MG63 (cell line): Measurements from ENCODE around the gene ATP6AP2. TPM values are rescaled to one million over a fixed set of nuclear protein-coding genes. Genes with fewer than 3 reads are reported as not detected.
"Not testable (repeated sequence)": the region's sequence is repeated elsewhere in the genome, so short reads cannot be mapped to it uniquely, and the experiment has no call there.

ENCODE experiments used
- DNase-seq: peaks from one replicate; pipeline ENCODE4 v3.0.0-alpha.2; 2020
- H3K27me3 ChIP-seq: fragments of 250-450 bp; sonication (Bioruptor Pico); 2 replicates; pipeline ENCODE4 v1.5.1; 2020; ENCODE audit warnings: mild to moderate bottlenecking, moderate library complexity
- H3K36me3 ChIP-seq: fragments of 250-450 bp; sonication (Bioruptor Pico); 2 replicates; pipeline ENCODE4 v1.5.1; 2020; ENCODE audit warnings: mild to moderate bottlenecking, moderate library complexity
- H3K4me3 ChIP-seq: fragments of 250-450 bp; sonication (Bioruptor Pico); 2 replicates; pipeline ENCODE4 v1.5.1; 2020; ENCODE audit warnings: mild to moderate bottlenecking, moderate library complexity
- H3K9me3 ChIP-seq: fragments of 250-450 bp; sonication (Bioruptor Pico); 2 replicates; pipeline ENCODE4 v1.5.1; 2020; ENCODE audit warnings: mild to moderate bottlenecking, moderate library complexity
- total RNA-seq: library from RNA; depleted of rRNA; stranded (reverse); fragments of >200 nt; shearing (Covaris generic); gene quantifications from 2 replicates; pipeline ENCODE4 v1.2.3, GENCODE V29; 2014; ENCODE audit warnings: low replicate concordance

The ATP6AP2 gene
- total RNA-seq, 1 experiment from 2014 or later = 132 TPM

DNA sequence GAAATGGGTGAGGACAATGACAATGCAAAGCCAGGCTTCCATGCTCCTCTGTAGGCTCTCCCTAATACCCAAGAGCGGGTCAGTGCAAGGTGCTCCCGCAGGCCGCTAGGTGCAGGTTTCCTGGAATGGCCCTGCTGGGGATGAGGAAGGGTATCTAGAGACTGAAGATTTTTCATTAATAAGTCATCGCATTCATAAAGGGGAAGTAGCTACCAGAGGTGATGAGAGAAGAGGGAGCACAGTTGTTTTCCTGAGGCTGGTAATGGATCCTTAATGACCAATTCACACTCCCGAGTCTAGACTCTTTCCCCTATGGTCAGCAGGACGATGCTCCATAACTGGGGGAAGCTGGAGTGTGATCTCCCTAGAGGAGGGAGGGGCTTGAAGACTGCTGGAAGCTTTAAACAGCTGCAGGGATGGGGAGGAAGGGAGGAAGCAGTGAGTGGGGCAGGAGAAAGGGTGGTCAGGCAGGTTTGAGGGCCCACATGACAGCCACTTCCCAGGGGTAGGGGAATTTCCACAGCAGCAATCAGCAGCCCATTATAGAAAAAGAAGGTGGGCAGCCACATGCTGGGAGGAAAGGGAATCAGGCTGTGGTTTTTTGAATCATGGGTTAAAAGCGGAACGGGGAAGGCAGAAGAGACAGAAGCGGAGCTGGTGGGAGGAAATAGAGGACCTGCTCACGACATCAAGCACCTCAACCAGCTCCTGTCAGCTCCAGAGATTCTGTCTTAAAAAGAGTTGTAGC is 10.2 kb upstream of the ATP6AP2 start:
- Histone ChIP-seq H3K4me3 (no peak overlapping the region), H3K36me3 (no peaks in the 10 kb centered on the region), H3K27me3 (no peaks in the 10 kb centered on the region), H3K9me3 (no peaks in the 10 kb centered on the region)
- no peak for DNase-seq

DNA sequence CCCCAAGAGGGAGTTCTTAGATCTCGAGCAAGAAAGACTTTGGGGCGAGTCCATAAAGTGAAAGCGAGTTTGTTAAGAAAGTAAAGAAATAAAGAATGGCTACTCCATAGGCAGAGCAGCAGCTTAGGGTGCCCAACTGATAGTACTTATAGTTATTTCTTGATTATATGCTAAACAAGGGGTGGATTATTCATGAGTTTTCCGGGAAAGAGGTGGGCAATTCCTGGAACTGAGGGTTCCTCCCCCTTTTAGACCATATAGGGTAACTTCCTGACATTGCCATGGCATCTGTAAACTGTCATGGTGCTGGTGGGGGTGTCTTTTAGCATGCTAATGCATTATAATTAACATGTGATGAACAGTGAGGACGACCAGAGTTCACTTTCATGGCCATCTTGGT is 9.6 kb upstream of the ATP6AP2 start:
- not testable (repeated sequence) for H3K36me3 ChIP-seq, H3K4me3 ChIP-seq, DNase-seq, H3K9me3 ChIP-seq, H3K27me3 ChIP-seq

DNA sequence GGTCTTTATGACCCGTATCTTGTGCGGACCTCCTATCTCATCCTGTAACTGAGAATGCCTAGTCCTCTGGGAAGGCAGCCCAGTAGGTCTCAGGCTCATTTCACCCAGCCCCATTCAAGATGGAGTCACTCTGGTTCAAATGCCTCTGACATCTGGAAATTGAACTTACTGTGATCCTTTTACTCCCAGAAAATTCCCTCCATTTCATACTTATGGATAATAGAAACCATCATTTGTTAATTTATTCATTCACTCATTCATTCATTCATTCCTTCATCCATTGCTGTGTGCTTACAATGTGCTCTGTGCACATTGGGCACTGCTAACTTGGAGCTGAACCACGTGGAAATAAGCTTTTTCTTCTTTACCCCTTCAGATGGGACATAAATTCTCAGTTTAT is 9.2 kb upstream of the ATP6AP2 start:
- H3K36me3 ChIP-seq = no peaks in the 10 kb centered on the region
- no peaks in the 10 kb centered on the region for H3K9me3 ChIP-seq
- H3K27me3 ChIP-seq = no peaks in the 10 kb centered on the region
- DNase-seq = no peak
- H3K4me3 ChIP-seq = no peak overlapping the region

DNA sequence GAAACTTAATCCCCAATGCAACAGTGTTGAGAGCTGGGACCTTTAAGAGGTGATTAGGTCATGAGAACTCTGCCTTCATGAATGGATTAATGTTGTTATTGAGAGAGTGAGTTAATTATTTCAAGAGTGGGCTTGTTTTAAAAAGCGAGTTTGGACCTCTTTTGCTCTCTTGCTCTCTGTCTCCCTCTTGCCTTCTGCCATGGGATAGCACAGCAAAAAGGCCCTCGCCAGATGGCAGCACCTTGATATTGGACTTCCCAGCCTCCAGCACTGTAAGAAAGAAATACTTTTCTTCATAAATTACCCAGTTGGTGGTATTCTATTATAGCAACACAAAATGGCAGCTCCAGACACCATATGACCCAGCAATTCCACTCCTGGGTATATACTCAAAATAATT is 7.0 kb upstream of the ATP6AP2 start:
- Histone ChIP-seq H3K36me3 (no peaks in the 10 kb centered on the region), H3K4me3 (no peak overlapping the region)
- no peak for DNase-seq

DNA sequence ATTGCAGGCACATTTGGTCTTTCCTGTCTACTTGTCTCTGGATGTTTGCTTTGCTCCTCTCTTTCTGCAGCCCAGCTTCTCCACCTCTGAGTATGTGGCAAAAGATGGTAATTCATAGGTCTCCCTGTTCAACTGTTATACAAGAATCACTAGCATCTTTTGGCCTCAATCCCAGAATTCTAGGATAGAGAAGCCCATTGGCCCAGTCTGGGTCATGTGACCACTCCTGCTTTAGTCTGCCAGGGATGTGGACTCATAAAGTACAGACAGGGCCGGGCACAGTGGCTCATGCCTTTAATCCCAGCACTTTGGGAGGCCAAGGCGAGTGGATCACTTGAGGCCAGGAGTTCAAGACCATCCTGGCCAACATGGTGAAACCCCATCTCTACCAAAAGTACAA is 5.4 kb upstream of the ATP6AP2 start:
- H3K9me3 ChIP-seq, H3K4me3 ChIP-seq, H3K27me3 ChIP-seq, H3K36me3 ChIP-seq: not testable (repeated sequence)
- DNase-seq = peak; percentile 24

More for the DNA sequence above, 7.0 kb upstream of the ATP6AP2 start:
- no peaks in the 10 kb centered on the region for H3K27me3 ChIP-seq
- H3K9me3 ChIP-seq = no peaks in the 10 kb centered on the region

DNA sequence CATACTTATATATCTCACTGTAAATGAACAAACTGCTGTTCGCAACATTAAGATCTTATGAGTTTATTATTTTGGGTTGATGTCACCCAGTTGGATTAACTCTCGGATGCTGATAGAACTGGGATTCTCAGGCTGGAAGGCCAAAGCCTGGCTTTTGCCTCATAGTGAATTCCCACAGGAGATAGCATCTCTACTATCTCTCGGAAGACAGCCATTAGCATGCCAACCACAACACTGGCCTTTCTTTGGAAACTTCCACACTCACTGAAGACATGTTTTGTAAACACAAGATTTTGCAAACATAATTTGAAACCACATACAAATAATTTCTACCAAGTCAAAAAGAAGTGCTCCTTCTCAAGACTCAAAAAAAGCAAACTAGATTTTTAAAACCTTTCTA is 4.5 kb upstream of the ATP6AP2 start:
- Histone ChIP-seq H3K4me3 (no peak overlapping the region), H3K9me3 (no peaks in the 10 kb centered on the region), H3K27me3 (no peaks in the 10 kb centered on the region), H3K36me3 (no peaks in the 10 kb centered on the region)
- no peak for DNase-seq

DNA sequence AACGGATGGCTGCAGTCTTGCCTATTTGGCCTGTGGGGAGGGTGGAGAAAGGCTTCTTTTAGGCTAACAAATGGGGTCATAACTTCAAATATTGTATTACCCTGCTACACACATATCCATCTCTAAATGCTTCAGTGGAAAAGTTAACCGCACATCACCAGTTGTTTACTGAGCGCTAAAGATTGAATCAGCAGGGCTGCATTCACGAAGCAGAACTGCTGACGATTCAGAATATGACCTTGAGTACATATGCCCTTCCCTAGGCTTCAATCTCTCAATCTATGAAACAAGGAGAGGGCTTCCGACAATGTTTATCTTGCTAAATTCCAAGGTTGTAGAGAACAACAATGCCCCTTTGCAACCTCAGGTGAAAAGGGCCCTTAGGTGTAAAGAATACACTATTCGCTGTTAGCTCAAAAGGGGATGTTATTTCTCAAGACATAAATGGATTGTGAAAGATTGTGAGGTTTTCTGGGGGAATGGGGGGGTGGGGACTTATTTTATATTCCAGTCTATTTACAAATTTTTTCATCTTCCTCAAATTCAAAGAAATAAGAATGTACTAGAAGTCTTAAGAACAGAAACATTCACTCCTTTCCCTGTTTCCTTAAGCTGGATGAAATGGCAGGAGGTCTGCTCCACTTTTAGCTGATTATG is 2.6 kb upstream of the ATP6AP2 start:
- Histone ChIP-seq H3K36me3 (no peaks in the 10 kb centered on the region), H3K9me3 (no peaks in the 10 kb centered on the region), H3K4me3 (no peak overlapping the region), H3K27me3 (no peaks in the 10 kb centered on the region)
- DNase-seq = no peak

DNA sequence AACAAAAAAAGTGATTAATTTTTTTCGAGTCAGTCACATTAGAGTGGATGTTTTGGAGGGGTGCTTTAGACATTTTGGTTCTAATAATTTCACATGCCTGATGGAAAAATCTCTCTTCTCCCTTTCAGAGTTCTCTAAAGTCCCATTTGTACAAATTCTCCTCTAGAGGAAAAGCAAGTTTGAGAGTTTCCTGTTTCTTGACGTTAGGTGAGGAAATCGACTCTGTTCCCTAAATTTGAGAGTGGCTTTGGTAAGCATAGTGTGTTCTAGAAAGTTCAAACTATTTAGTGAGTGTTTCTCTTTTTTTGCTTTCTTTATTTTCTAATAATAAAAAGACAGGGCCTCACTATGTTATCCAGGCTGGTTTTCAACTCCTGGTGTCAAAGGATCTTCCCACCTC is 1.6 kb upstream of the ATP6AP2 start:
- Histone ChIP-seq H3K36me3 (no peaks in the 10 kb centered on the region), H3K9me3 (no peaks in the 10 kb centered on the region), H3K27me3 (no peaks in the 10 kb centered on the region), H3K4me3 (no peak overlapping the region)
- DNase-seq = no peak

DNA sequence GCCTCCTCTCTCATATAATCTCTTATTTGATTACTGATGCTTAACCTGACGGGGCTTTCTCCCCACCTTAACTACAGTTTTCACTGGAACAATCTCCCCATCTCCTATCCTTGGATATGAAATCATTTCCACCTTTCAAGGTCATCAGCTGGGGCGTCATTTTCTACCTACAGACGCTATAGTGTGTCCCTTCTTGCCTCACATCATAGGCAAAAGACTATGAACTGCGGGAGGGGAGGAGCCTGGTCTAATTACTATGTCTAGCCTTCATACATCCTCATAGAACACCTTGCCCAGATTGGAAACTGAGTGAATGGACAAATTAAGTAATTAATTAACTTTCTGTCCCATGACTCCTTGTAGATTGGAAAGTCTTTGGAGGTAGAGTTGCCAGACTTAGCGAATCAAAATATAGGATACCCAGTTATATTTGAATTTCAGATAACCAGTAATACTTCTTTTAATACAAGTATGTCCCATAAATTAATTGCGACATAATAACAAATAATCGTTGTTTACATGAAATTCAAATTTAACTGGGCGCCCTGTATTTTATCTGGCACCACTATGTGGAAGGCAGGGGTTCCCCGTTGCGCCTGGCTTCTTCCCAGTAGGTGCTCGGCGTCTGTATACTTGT is 752 bp upstream of the ATP6AP2 start:
- no peaks in the 10 kb centered on the region for H3K9me3 ChIP-seq
- no peaks in the 10 kb centered on the region for H3K36me3 ChIP-seq
- no peak for DNase-seq
- H3K4me3 ChIP-seq = peak overlapping the region; percentile 77
- H3K27me3 ChIP-seq = no peaks in the 10 kb centered on the region

DNA sequence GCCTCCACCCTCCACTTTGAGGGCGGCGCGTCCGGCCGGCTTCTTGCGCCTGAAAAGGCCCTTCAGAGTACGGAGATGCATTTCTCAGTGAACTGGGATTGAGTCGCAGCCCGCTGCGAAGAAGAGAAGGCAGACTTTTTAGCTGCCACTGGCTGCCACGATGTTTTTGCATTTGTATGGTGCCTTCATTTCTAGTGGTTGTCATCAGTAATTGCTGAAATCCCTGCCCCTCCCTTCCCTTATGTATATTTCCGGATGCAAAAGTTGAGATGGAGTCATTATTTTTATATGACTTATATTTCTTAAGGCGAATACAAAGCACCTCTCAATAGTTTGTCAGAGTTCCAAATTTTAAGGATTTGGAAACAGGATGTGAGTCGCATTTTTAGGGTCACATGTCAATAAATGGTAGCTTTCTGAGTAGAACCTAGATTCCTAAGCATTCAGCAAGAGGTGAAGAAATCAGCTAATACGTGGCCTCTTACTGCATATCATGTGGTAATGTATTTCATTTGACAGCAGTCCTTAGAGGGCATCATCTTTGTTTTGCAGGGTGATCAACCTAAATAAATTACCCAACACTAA is 658 bp downstream of the ATP6AP2 start:
- no peak for DNase-seq
- no peaks in the 10 kb centered on the region for H3K9me3 ChIP-seq
- peak overlapping the region; percentile 77 for H3K4me3 ChIP-seq

DNA sequence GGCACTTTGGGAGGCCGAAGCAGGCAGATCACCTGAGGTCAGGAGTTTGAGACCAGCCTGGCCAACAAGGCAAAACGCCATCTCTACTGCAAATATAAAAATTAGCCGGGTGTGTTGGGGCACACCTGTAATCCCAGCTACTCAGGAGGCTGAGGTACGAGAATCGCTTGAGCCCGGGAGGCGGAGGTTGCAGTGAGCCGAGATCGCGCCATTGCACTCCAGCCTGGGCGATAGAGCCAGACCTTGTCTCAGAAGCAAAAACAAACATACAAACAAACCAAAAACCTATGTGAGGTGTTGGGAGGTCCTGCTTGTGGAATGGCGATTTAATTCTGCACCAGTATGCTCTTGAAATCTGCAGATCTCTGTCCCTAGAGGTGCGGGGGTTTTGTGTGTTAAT is 1.4 kb downstream of the ATP6AP2 start:
- H3K9me3 ChIP-seq, DNase-seq, H3K36me3 ChIP-seq, H3K27me3 ChIP-seq, H3K4me3 ChIP-seq: not testable (repeated sequence)

More for the DNA sequence above, 658 bp downstream of the ATP6AP2 start:
- no peaks in the 10 kb centered on the region for H3K27me3 ChIP-seq
- no peaks in the 10 kb centered on the region for H3K36me3 ChIP-seq

DNA sequence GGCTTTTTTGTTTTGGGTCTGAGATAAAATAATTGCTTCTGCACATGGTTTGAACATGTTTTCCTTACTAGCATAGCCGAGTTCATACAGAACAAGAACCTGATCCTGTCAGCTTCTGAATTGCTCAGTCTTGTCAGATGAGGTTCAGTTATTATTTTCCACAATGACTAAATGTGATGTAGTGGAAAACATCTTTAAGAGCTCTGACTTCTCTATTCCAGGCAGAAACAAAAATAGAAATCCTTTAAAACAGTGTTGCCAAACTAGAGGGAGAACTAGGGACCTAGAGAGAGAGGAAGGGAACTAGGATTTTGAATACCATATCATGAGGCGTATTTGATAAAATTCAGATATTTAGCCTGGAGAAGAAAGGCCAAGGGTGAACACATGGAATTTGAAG is 2.0 kb downstream of the ATP6AP2 start:
- DNase-seq = no peak
- Histone ChIP-seq H3K9me3 (no peaks in the 10 kb centered on the region), H3K36me3 (no peaks in the 10 kb centered on the region), H3K4me3 (no peak overlapping the region), H3K27me3 (no peaks in the 10 kb centered on the region)

DNA sequence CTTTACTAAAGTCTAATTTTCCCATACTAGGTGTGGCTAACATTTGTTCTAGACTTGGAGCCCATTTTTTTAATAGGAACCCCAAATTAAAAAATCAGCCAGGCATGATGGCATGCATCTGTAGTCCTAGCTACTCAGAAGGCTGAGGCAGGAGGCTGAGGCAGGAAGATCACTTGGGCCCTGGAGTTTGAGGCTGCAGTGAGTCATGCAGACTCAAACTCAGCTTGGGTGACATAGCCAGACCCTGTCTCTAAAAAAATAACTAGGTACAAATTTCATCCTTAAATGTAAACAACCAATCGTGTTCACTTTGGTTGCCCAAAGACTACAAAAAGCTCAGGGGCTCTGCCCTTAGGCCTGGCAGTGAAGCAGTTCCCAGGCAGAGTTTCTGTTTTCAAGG is 6.9 kb downstream of the ATP6AP2 start:
- H3K9me3 ChIP-seq, H3K27me3 ChIP-seq, DNase-seq, H3K4me3 ChIP-seq, H3K36me3 ChIP-seq: not testable (repeated sequence)

DNA sequence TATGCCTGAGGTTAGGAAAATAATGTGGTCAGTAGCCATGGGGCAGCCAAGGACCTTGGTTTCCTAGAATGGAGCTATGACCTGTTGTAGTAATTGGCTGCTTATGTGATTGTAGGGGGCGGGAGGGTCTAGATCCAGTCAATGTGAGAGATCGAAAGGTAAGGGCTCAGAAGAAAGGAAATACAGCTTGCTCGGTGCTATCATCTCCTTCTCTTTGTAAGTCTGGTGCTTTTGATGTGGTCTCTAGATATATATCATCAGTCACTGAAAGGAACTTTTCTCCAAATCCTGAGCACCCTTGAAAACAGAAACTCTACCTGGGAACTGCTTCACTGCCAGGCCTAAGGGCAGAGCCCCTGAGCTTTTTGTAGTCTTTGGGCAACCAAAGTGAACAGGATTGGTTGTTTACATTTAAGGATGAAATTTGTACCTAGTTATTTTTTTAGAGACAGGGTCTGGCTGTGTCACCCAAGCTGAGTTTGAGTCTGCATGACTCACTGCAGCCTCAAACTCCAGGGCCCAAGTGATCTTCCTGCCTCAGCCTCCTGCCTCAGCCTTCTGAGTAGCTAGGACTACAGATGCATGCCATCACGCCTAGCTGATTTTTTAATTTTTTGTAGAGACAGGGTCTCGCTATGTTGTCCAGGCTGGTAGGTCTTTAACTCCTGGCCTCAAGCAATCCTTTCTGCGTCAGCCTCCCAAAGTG is 9.0 kb downstream of the ATP6AP2 start:
- H3K27me3 ChIP-seq, H3K4me3 ChIP-seq, H3K36me3 ChIP-seq, H3K9me3 ChIP-seq, DNase-seq: not testable (repeated sequence)

DNA sequence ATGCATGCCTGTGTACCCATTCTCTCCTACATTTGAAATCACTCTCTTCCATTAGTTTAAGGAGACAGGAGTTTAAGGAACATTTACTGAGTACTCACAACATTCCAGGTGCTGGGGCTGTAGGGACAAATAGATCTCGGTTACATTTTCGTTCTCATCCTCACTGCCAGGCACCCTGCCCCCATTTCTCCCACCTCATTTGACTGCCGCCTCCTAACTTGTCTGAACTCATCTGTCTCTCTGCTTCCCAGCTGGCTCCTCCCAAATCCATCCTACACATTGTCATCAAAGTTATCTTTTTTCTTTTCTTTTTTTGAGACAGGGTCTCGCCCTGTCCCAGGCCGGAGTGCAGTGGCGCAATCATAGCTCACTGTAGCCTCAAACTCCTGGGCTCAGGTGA is 22.7 kb downstream of the ATP6AP2 start:
- Histone ChIP-seq H3K4me3 (no peak overlapping the region), H3K9me3 (no peaks in the 10 kb centered on the region), H3K27me3 (no peaks in the 10 kb centered on the region), H3K36me3 (no peaks in the 10 kb centered on the region; the same call in 1 of the 2 replicates)
- DNase-seq = no peak

DNA sequence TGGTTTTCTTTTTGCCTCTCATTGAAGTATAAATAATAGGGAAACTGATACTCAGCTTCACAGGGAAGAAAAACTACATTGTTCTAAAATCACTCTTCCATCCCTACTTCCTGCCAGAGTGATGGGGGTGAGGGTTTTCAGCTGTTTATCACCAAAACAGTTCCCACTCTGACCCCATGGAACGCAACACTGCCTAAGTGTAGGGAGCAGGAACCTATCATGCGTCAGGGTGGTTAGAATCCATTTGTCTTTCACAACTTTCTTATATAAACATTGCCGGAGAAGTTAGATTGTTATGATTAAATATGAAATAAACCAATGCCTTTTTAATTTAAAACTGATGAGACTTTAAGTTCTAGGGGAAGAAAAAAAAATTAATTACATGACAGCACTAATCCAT is 26.6 kb downstream of the ATP6AP2 start:
- Histone ChIP-seq H3K36me3 (no peaks in the 10 kb centered on the region), H3K4me3 (no peak overlapping the region), H3K9me3 (no peaks in the 10 kb centered on the region), H3K27me3 (no peaks in the 10 kb centered on the region)
- DNase-seq = no peak

DNA sequence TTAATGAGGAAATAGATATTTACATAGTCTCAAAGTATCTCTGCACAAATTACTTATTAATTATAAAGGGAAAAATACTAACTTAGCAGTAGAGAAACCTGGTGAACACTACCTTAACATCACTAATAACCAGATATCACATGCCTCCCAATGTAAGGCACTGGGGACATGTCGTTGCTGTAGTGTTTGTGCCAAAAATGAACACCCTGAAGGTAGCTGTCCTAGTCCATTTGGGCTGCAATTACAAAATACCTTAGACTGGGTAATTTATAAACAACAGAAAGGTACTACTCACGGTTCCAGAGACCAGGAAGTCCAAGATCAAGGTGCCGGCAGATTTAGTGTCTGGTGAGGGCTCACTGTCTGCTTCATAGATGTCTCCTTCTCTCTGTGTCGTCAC is 31.7 kb downstream of the ATP6AP2 start:
- Histone ChIP-seq H3K4me3 (no peak overlapping the region), H3K9me3 (no peaks in the 10 kb centered on the region), H3K36me3 (no peaks in the 10 kb centered on the region), H3K27me3 (no peaks in the 10 kb centered on the region)
- DNase-seq = no peak
